Measurements from ENCODE around the gene APOC3. TPM values are rescaled to one million over a fixed set of nuclear protein-coding genes. Genes with fewer than 3 reads are reported as not detected.

Gene APOC3
- total and polyA plus RNA-seq, 2 experiments from 2014 or later = 2,125 to 2,309 TPM

- TF ChIP-seq EZH2 (IDR thresholded peaks at IDR 0.05; ENCODE audit: borderline replicate concordance) (no peak), EZH2phosphoT487 (IDR thresholded peaks at IDR 0.05; ENCODE audit: low read depth, severe bottlenecking, unreplicated experiment) (no peak)
- TF ChIP-seq, protein P1, sequence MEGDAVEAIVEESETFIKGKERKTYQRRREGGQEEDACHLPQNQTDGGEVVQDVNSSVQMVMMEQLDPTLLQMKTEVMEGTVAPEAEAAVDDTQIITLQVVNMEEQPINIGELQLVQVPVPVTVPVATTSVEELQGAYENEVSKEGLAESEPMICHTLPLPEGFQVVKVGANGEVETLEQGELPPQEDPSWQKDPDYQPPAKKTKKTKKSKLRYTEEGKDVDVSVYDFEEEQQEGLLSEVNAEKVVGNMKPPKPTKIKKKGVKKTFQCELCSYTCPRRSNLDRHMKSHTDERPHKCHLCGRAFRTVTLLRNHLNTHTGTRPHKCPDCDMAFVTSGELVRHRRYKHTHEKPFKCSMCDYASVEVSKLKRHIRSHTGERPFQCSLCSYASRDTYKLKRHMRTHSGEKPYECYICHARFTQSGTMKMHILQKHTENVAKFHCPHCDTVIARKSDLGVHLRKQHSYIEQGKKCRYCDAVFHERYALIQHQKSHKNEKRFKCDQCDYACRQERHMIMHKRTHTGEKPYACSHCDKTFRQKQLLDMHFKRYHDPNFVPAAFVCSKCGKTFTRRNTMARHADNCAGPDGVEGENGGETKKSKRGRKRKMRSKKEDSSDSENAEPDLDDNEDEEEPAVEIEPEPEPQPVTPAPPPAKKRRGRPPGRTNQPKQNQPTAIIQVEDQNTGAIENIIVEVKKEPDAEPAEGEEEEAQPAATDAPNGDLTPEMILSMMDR (IDR thresholded peaks at IDR 0.05; ENCODE audit: poor library complexity) = no peak
- no peaks in the 10 kb centered on the region for H4K20me1 ChIP-seq (ENCODE audit: insufficient read depth, poor library complexity, severe bottlenecking)
- H3K27ac ChIP-seq = no peak overlapping the region
- DNase-seq (ENCODE audit: low spot score) = no peak
- no peaks in the 10 kb centered on the region for H3K79me2 ChIP-seq
- no peak overlapping the region for H2AFZ ChIP-seq
- H3K4me3 ChIP-seq = no peak overlapping the region
- no peaks in the 10 kb centered on the region for H3K27me3 ChIP-seq
- no peaks in the 10 kb centered on the region for H3K9me2 ChIP-seq (replicated peaks; ENCODE audit: insufficient read depth)
- H3K36me3 ChIP-seq (replicated peaks; ENCODE audit: insufficient read depth, low read depth) = no peaks in the 10 kb centered on the region
- no peaks in the 10 kb centered on the region for H3K9me3 ChIP-seq (ENCODE audit: low read depth)
- 82% methylated on average over 3 of the region's 3 CpGs for WGBS (ENCODE audit: low lambda C conversion rate, missing lambda C conversion rate)
- no peaks in the 10 kb centered on the region for H3K4me1 ChIP-seq (ENCODE audit: insufficient read depth)
- H3K4me2 ChIP-seq = no peak overlapping the region
Observed at GRCh38 chr11:116868066-116868465, 38.4 kb downstream of the APOC3 start.

- no peak overlapping the region for H2AFZ ChIP-seq
- H3K36me3 ChIP-seq (replicated peaks; ENCODE audit: insufficient read depth, low read depth) = no peaks in the 10 kb centered on the region
- no peaks in the 10 kb centered on the region for H3K79me2 ChIP-seq
- no peak for DNase-seq (ENCODE audit: low spot score)
- H3K27me3 ChIP-seq = no peaks in the 10 kb centered on the region
- WGBS (ENCODE audit: low lambda C conversion rate, missing lambda C conversion rate) = 88% methylated on average over 4 of the region's 4 CpGs
- H3K27ac ChIP-seq = no peak overlapping the region
- H3K9me2 ChIP-seq (replicated peaks; ENCODE audit: insufficient read depth) = no peaks in the 10 kb centered on the region
- no peak overlapping the region for H3K4me2 ChIP-seq
- H3K4me3 ChIP-seq = no peak overlapping the region
- TF ChIP-seq EZH2phosphoT487 (IDR thresholded peaks at IDR 0.05; ENCODE audit: low read depth, severe bottlenecking, unreplicated experiment) = no peak
- TF ChIP-seq, protein P1 (IDR thresholded peaks at IDR 0.05; ENCODE audit: poor library complexity) = no peak
- no peak for TF ChIP-seq EZH2 (IDR thresholded peaks at IDR 0.05; ENCODE audit: borderline replicate concordance)
- H3K9me3 ChIP-seq (ENCODE audit: low read depth) = no peaks in the 10 kb centered on the region
- no peaks in the 10 kb centered on the region for H3K4me1 ChIP-seq (ENCODE audit: insufficient read depth)
- H4K20me1 ChIP-seq (ENCODE audit: insufficient read depth, poor library complexity, severe bottlenecking) = no peaks in the 10 kb centered on the region
Observed at GRCh38 chr11:116869610-116870009, 39.9 kb downstream of the APOC3 start.

DNA sequence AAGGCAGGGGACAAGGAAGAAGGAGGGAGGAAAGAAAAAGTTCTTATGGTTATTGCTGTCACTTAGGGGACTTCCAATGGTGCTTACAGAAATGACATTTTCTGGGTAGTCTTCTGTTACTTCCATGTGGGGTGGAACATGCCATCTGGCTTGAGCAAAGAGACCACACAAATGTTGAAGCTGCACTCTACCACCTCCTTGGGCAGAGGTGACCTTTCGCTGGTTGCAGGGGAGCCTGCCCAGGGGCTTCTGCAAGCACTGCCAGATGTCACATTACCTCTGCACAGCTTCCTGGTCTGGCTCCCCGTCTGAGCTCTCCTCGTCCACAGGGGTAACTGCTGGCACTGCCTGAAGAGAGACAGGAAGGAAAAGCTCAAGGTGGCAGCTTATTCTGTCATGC is 40.3 kb downstream of the APOC3 start:
- Histone ChIP-seq H3K4me2 (no peak overlapping the region), H4K20me1 (ENCODE audit: insufficient read depth, poor library complexity, severe bottlenecking) (no peaks in the 10 kb centered on the region), H3K9me2 (replicated peaks; ENCODE audit: insufficient read depth) (no peaks in the 10 kb centered on the region), H3K36me3 (replicated peaks; ENCODE audit: insufficient read depth, low read depth) (no peaks in the 10 kb centered on the region), H3K9me3 (ENCODE audit: low read depth) (no peaks in the 10 kb centered on the region), H2AFZ (no peak overlapping the region), H3K27me3 (no peaks in the 10 kb centered on the region), H3K4me3 (no peak overlapping the region), H3K27ac (no peak overlapping the region), H3K4me1 (ENCODE audit: insufficient read depth) (no peaks in the 10 kb centered on the region), H3K79me2 (no peaks in the 10 kb centered on the region)
- DNase-seq (ENCODE audit: low spot score) = no peak
- TF ChIP-seq EZH2 (IDR thresholded peaks at IDR 0.05; ENCODE audit: borderline replicate concordance) (no peak), EZH2phosphoT487 (IDR thresholded peaks at IDR 0.05; ENCODE audit: low read depth, severe bottlenecking, unreplicated experiment) (no peak)
- TF ChIP-seq, protein P1 (IDR thresholded peaks at IDR 0.05; ENCODE audit: poor library complexity) = no peak
- WGBS (ENCODE audit: low lambda C conversion rate, missing lambda C conversion rate) = 83% methylated on average over 3 of the region's 3 CpGs

GRCh38 chr11:116871248-116871647 is 41.5 kb downstream of the APOC3 start:
- no peak for TF ChIP-seq EZH2 (IDR thresholded peaks at IDR 0.05; ENCODE audit: borderline replicate concordance)
- TF ChIP-seq EZH2phosphoT487 (IDR thresholded peaks at IDR 0.05; ENCODE audit: low read depth, severe bottlenecking, unreplicated experiment) = no peak
- TF ChIP-seq, protein P1 (IDR thresholded peaks at IDR 0.05; ENCODE audit: poor library complexity) = no peak
- Histone ChIP-seq H3K27ac (no peak overlapping the region), H3K4me2 (no peak overlapping the region), H2AFZ (no peak overlapping the region), H3K9me3 (ENCODE audit: low read depth) (no peaks in the 10 kb centered on the region), H3K36me3 (replicated peaks; ENCODE audit: insufficient read depth, low read depth) (no peaks in the 10 kb centered on the region), H3K79me2 (no peaks in the 10 kb centered on the region), H4K20me1 (ENCODE audit: insufficient read depth, poor library complexity, severe bottlenecking) (no peaks in the 10 kb centered on the region), H3K27me3 (no peaks in the 10 kb centered on the region), H3K4me1 (ENCODE audit: insufficient read depth) (no peaks in the 10 kb centered on the region), H3K9me2 (replicated peaks; ENCODE audit: insufficient read depth) (no peaks in the 10 kb centered on the region), H3K4me3 (no peak overlapping the region)
- 90% methylated on average over 3 of the region's 3 CpGs for WGBS (ENCODE audit: low lambda C conversion rate, missing lambda C conversion rate)
- DNase-seq (ENCODE audit: low spot score) = no peak
